HG02763 (cell line): ENCODE results near the gene GH1.

Experiments
- ATAC-seq: cut with Tn5 transposase; IDR thresholded peaks from one replicate; pipeline ENCODE4 v1.9.1; 2021; ENCODE audit warnings: mild to moderate bottlenecking, moderate library complexity; ENCODE audit not compliant: unreplicated experiment

Gene GH1

GRCh38 chr17:63945784-63946439 lies 27.3 kb upstream of the GH1 start:
- ATAC-seq, result no peak

DNA sequence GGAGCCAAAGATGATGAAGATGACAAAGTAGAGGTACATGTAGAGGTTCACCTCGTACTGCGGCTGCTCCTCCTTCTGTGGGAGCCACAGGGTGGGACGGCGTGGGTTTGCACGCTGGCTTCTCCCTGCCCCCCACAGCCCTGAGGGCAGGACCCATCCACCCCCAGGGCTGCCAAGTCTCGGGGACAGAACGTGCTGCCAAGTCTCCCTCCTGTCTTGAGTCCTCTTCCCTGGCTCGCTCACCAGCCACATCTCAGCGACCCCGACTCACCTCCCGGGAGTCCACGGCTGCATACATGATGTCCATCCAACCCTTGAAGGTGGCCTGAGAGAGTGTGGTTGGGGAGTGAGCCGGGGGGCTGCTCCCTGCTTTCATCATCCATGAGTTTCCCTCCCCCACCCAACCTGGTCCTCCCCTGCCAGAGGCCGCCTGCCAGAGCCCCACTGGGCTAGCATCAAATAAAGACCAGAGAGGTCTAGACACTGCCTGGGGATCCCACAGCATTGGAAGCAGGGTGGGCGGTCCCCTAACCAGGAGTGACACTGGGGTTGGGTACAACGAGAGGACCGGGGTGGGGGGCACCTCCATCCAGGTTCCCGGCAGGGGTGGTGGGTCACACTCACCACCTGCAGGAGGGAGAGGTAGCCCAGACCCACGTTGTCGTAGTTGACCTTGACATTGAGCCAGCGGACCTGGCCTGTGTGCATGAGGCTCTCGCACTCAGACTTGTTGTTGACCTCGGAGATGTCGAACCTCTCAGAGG lies 26.3 kb upstream of the GH1 start:
- no peak for ATAC-seq

DNA sequence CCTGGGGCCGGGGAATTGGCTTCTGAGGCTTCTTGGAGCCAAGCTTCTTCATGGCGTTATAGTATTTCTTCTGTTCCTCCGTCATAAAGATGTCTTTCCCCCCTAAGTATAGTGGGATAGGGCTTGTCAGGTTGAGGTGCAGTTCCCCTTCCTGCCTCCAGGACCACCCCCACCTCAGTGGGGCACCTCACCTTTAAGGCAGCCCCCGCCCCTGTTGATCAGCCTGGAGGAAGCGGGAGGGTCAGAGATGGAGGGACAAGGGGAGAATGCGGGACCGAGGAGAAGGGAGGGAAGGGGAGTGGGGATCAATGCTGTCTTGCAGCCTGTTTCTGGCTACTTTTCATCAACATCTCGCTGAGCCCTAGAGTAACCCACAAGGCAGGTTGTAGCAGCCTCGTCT lies 25.1 kb upstream of the GH1 start:
- no peak for ATAC-seq

DNA sequence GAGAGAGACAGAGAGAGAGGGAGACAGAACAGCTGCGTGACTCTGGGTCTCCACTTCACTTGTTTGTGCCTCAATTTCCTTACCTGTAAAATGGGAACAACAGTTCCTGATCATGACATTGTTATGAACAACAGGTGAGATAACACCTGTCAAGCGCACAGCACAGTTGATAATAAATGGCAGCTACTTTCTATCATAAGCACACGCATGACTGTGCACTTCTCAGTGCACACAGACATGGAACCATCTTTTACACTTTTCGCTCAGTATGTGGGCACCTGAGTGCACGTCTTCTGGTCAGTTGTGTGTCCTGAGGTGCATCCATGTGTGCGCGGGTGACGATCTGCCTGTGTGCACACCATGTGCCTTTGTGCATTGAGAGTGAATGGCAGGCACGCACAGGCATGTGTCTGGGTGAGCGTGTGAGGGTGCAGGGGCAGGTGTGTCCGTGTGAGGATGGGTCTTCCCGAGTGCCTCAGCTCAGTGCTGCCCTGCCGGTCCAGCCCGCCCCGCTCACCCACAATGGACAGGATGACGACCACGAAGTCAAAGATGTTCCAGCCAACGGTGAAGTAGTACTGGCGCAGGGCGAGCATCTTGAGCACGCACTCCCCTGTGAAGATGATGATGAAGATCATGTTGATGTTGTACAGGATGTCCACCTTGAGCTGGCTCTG lies 23.8 kb upstream of the GH1 start:
- ATAC-seq, result no peak

GRCh38 chr17:63941751-63942150 lies 23.1 kb upstream of the GH1 start:
- ATAC-seq, result no peak

DNA sequence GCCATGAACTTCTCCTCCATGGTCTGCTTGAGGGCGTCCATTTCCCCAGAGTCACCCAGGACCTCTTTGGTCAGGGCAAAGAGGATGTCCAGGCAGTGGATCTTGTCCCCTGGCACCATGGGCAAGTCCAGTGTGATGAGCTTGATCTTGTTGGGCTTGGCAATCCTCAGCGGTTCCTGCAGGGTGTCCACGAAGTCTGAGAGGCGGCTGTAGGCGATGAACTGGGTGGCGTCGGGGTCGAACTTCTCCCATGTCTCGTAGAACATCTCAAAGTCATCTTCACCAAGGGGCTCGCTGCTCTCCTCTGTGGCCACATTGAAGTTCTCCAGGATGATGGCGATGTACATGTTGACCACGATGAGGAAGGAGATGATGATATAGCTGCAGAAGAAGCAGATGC lies 22.5 kb upstream of the GH1 start:
- no peak for ATAC-seq

DNA sequence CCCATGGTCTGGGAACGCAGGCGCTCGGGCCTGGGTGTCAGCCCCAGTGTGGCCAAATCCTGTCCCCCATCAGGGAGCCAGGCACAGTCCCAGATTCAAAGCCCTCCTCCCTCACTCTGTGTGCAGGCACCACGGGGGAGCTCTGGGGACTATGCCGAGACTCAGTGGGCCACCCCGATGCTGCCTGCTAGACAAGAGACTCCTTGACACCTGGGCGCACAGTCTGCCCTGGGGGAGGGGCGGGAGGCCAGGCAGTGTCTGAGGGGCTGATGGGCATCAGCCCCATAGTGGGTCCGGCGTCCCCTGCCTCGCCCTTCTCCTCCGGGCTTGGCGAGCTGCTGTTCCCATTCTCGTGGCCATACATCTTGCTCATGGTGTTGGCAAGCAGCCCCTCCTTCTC lies 21.9 kb upstream of the GH1 start:
- no peak for ATAC-seq

- no peak for ATAC-seq
These were observed 21.2 kb upstream of the GH1 start for GRCh38 chr17:63939884-63940283.

- no peak for ATAC-seq
These were observed 20.8 kb upstream of the GH1 start for GRCh38 chr17:63939401-63939800.

DNA sequence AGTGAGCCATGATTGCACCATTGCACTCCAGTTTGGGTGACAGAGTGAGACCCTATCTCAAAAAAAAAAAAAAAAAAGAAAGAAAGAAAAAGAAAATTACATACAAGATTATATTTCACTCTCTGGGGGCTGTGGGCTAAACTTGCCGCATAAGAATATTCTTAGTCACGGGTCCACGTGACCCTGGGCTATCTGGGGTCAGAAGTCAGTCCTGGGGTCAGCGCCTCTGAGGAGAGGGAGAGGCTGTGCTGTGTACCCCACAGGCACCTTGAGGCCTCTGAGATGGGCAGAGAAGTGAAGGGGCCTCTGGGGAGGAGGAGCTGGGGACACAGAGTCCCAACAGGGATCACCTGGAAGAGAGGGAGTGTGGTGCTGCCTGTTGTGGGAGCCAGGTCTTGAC lies 19.3 kb upstream of the GH1 start:
- ATAC-seq, result no peak

- no peak for ATAC-seq
These were observed 18.7 kb upstream of the GH1 start for GRCh38 chr17:63937319-63937718.

GRCh38 chr17:63934183-63935112 lies 15.8 kb upstream of the GH1 start:
- ATAC-seq, result no peak

DNA sequence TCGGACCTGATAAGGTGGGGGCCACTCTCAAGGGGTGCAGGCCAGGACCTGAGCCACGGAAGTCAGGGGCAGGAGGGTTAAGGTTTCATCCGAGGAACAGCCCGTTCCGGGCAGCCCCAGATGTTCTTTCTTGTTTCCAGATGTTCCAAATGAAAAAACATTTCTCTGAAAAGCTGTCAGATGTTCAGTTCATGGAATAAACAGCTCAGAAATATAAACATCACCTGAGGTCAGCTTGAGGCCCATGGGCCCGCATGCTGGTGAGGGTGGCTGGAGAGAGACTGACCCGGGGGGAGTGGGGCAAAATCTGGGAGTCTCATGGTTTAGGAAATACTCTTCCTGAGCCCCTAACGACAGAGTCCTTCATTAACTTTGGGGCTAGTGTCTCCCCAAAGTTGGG lies 15.0 kb upstream of the GH1 start:
- ATAC-seq, result no peak

DNA sequence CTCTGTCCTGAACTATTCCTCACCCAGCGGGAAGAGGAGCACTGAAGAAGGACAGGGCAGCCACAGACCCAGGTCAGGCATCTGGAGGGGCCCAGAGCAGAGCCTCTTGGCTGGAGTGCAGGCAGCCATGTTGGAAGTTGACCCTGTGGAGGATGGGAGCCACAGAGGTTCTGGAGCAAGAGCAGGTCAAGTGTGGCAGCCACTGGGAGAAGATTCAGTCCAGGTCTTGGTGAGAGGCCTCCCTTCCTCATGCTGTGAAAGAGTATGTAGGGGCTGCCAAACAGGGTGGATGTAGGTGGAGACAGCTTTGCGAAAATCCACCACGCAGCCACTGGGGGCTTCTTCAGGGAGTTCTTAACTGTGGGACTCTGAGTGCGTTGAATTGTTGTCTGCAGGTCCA lies 14.1 kb upstream of the GH1 start:
- ATAC-seq, result peak; percentile 1

GRCh38 chr17:63931981-63932561 lies 13.4 kb upstream of the GH1 start, which contains the start of gene CD79B:
TSS of gene CD79B (minus strand) at chr17:63932331. CDS start at chr17:63932261, 70 bp downstream.
- ATAC-seq, result peak; percentile 78

GRCh38 chr17:63930951-63931575 lies 12.4 kb upstream of the GH1 start:
- peak; percentile 33 for ATAC-seq

GRCh38 chr17:63929860-63930766 lies 11.5 kb upstream of the GH1 start:
- no peak for ATAC-seq

DNA sequence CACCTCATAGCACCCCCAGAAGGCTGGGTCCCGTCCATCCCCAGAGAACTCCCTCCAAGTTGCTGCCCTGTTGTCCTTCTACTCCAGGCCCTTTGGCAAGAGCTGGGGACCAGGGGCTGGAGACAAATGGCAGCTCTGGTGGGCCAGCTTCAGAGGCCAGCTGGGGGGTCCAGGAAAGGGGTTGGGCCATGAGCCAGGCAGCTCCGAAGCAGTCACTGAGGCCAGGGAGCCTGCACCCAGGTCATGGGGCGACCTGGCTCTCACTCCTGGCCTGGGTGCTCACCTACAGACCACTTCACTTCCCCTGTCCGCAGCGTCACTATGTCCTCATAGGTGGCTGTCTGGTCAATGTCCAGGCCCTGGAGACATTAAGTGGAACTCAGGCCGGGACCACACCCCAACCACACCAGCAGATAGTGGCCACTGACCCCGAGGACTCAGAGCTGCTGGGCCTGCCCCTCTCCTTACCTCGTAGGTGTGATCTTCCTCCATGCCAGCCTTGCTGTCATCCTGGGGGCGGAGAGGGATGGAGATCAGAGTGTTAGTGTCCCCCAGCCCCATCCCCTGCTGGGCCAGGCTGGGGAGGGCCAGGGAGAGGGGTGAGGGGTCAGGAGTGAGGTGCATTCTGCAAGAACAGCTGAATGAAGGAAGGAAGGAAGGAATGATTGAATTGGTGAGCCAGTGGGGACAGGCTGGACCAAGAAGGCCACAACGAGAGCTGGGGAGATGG lies 10.5 kb upstream of the GH1 start:
- ATAC-seq, result no peak
